Sciatic nerve (tissue), 2 donors: ENCODE data around the gene GJA5. TPM values are rescaled to one million over a fixed set of nuclear protein-coding genes. Genes with fewer than 3 reads are reported as not detected.
"Not testable (repeated sequence)": the region's sequence is repeated elsewhere in the genome, so short reads cannot be mapped to it uniquely, and the experiment has no call there.

Source experiments
- ATAC-seq: fragments of 200-7000 bp; cut with Tn5 transposase; one replicate; pipeline ENCODE4 v1.9.1; 2020; ENCODE audit warnings: mild to moderate bottlenecking, moderate library complexity
- DNase-seq: peaks from one replicate; pipeline ENCODE4 v3.0.0-alpha.2; 2020; ENCODE audit warnings: low spot score
- intact Hi-C: fragments of 100-400 bp; cut with DNase I; formaldehyde crosslinking; loops from one replicate; pipeline ENCODE4 v1.14.2; 2022
- total RNA-seq: library from RNA; stranded (reverse); fragmentation: NEBNext Ultra II Directional; extraction: Animal tissue kit (Norgen Biotek cat#: 25700); gene quantifications from one replicate; pipeline ENCODE4 v1.2.1, GENCODE V29; 2021
- donor health status: DM: no; HTN: no; CAD: no.
- donor health status: DM: no; HTN: no; CAD: no.

Gene GJA5
- total RNA-seq, 1 donor from 2014 or later: 19.6 TPM

DNA sequence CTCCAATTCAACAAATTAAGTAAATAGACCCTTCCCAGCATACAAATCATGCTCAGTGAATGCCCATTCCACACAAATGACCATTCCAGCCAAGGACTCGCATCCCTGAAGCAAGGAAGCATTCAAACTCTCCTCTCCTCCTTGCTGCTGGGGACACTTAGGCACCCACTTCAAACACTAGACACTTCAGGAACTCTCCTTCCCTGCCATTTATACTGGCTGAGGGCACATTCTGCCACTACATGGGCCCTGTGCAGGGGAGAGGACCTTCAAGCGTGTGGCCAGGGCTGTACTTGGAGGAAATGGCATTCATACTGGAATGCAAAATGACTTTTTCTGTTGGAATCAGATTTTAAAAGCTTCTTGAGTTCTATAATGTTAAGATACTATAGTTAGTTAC, 22.3 kb downstream of the GJA5 start:
- no peak for DNase-seq
- intact Hi-C loops: no loop called here
- ATAC-seq: no peak

DNA sequence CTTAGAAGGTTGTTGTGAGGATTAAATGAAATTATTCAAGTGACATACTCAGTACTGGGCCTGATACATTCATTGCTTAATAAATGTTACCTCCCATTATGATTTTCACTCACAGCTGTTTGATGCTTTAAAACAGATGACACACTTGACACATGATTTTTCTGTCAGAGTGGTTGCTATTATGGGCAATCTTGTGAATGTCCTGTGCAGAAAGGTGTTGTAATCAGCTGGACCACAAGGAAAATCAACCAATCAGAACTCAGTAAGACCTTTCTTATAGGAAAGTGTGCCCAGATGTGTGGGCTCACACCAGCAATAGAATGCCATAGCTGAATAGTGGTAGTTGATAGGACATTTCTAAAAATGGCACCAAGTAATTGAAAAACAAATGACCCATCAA, 23.5 kb downstream of the GJA5 start:
- intact Hi-C loops: no loop called here
- no peak for ATAC-seq

GRCh38 chr1:147735423-147735822, 25.0 kb downstream of the GJA5 start:
- DNase-seq: no peak
- intact Hi-C loops: no loop called here
- ATAC-seq: no peak

More for the DNA sequence above, 23.5 kb downstream of the GJA5 start:
- no peak for DNase-seq

DNA sequence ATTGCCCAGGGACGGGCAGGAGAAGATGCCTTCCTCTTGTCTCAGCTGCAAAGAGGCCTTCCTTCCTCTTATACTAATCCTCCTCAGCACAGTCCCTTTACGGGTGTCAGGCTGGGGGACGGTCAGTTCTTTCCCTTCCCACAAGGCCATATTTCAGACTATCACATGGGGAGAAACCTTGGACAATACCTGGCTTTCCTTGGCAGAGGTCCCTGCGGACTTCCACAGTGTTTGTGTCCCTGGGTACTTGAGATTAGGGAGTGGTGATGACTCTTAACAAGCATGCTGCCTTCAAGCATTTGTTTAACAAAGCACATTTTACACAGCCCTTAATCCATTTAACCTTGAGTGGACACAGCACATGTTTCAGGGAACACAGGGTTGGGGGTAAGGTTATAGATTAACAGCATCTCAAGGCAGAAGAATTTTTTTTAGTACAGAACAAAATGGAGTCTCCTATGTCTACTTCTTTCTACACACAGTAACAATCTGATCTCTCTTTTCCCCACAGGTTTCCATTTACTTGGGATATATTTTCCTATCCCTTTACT, 26.0 kb downstream of the GJA5 start:
- intact Hi-C loops, ATAC-seq, DNase-seq: not testable (repeated sequence)

- intact Hi-C loops: no loop called here
- ATAC-seq (no peak), DNase-seq (no peak)
Measured at GRCh38 chr1:147729315-147729714, 31.1 kb downstream of the GJA5 start.

GRCh38 chr1:147726168-147726567, 34.2 kb downstream of the GJA5 start:
- ATAC-seq (no peak), DNase-seq (no peak)
- intact Hi-C loops: no loop called here

DNA sequence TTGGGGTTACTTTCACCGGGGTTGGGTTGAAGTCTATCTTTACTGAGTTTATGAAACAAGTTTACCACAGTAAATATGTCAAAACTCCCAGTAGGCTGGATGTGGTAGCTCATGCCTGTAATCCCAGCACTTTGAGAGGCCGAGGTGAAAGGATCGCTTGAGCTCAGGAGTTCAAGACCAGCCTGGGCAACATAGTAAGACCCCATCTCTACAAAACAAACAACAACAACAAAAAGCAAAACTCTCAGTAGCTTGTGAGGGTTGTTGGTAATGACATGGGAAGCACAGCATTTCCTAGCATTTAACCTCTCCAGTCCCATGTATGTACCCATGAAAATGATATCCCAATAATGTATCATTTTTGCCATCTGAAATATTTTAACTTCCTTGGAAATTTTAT, 34.7 kb downstream of the GJA5 start:
- intact Hi-C loops: no loop called here
- ATAC-seq (no peak), DNase-seq (no peak)

DNA sequence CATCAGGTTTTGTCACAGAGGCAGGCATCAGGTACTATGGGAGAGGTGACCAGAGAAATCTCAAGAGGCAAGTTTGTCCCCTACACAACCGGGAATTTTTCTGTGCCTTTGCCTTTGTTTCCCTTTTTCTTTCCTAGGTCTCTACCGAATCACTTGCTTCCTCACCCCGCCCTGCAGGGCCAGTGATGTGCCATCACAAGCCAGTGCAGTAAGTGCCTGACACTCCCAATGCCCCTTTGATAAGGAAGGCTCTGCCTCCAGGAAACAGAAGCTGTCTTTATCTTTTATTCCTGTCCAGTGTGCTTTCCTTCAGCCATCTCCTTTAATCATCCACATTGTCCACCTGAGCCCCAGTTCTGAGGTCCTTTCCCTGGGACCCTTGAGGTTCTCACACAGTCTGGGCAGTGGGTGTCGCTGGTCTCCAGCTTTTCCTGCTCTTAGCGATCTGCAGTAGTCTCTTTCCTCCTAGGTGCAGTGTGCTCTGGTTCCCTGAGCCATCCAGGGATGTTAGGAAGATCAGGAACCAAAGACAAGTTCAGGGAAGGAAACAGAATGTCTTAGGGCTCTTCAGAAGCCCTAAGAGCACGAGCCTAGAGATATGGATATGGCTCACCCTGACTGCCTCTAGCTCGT, 36.6 kb downstream of the GJA5 start:
- intact Hi-C loops: no loop called here
- ATAC-seq (peak; percentile 55), DNase-seq (no peak)

DNA sequence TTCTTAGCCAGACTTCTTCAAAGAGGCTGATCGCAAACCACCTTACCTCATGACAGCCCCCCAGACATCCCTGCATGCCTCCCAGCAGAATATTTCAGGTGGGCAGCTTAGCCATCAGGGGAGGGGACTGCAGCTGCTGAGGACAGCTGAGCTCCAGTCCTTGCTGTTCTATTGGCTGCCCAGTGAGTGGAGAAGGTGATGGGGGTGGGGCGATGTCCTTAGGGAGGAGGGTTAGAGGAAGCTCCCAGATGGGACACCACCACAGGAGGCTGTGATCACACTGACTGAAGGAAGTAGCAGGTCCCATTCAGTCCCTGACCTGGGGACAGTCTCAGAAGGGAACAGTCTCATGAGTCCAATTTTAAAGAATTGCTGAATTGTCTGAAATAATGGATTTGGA, 38.3 kb downstream of the GJA5 start:
- intact Hi-C loops: no loop called here
- ATAC-seq: no peak

DNA sequence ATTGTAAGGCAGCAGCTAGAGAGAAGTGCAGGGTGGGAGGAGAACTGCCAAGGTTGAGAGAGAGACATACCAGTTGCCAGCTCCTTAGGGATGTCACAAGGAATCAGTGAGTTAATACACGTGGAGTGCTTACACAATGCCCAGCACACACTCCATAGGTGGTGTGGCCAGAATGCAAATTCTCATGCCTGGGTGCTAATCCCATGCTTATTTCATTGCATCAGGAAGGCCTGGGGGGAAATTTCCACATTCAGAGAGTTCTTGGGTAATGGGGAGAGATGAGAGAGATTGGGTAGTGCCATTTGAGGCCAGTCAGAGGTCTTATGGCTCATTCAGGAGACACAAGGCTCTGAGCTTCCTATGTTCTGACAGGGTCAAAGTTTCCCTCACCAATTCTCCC, 38.7 kb downstream of the GJA5 start:
- ATAC-seq (no peak), DNase-seq (no peak)
- intact Hi-C loops: no loop called here

More for the DNA sequence above, 38.3 kb downstream of the GJA5 start:
- DNase-seq: no peak

- ATAC-seq (no peak), DNase-seq (no peak)
- intact Hi-C loops: no loop called here
Measured at GRCh38 chr1:147720557-147720956, 39.8 kb downstream of the GJA5 start.

DNA sequence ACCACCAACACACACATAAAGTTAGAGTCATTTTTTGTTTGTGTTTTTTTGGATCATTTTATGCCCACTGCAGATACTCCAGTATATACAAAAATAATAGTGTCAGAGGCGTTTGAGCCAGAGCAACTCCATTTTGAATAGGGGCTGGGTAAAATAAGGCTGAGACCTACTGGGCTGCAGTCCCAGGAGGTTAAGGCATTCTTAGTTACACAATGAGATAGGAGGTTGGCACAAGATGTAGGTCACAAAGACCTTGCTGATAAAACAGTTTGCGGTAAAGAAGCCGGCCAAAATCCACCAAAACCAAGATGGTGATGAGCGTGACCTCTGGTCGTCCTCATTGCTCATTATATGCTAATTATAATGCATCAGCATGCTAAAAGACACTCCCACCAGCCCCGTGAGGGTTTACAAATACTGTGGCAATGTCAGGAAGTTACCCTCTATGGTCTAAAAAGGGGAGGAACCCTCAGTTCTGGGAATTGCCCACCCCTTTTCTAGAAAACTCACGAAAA, 40.6 kb downstream of the GJA5 start:
- intact Hi-C loops: no loop called here
- no peak for ATAC-seq
- DNase-seq: no peak

DNA sequence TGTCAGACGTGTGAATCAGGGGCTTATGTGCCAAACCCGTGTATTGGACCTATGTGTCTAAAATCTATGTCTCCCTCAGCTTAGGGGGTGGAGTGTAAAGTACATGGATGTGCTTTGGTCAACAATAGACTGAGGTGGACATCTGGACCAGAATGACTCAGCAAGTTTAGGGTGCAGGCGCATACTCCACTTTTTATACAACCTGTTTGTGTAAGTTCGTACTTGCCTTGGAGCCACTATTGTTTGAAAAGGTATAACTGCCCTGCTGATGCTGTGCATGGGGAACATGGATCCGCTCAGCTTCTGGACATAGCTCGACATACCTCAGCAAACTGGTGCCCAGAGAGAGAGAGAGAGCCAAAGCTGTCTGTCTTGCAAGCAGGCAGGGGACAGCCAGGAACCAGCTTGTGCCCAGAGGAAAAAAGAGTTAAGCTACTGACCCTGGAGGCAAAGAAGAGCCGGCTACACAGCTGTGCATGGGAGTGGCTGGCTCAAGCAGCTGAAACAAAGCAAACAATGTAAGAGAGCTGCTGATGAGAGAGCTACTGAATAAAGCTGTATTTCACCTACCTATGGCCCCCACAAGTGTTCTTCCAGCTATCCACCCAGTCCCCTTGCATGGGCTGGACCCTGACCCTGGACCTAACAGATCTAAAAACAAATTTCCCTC, 41.2 kb downstream of the GJA5 start:
- DNase-seq (no peak), ATAC-seq (no peak)
- intact Hi-C loops: no loop called here

GRCh38 chr1:147717706-147718097, 42.7 kb downstream of the GJA5 start:
- no peak for DNase-seq
- intact Hi-C loops: no loop called here
- ATAC-seq: no peak

DNA sequence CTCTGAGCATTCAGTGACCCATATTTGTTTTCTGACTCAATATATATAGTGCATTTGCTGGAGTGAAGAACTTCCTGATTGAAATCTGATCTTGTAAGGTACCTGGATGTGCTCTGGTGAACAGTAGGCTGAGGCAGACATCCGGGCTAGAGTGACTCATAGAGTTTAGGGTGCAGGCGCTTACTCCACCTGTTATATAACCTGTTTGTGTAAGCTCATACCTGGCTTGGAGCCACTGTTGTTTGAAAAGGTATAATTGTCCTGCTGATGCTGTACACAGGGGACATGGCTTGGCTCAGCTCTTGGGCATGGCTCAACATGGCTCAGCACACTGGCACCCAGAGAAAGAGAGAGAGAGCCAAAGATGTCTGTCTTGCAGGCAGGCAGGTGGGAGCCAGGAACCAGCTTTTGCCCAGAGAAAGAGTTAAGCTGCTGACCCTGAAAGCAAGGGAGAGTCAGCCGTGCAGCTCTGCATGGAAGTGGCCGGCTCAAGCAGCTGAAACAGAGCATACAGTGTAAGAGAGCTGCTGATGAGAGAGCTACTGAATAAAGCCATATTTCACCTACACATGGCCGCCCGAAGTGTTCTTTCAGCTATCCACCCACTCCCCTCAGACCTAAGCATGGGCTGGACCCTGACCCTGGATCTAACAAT, 43.2 kb downstream of the GJA5 start:
- DNase-seq: no peak
- ATAC-seq: no peak
- intact Hi-C loops: no loop called here

GRCh38 chr1:147712605-147713004, 47.8 kb downstream of the GJA5 start:
- DNase-seq: no peak
- intact Hi-C loops: no loop called here
- no peak for ATAC-seq
